Activated CD8-positive, alpha-beta memory T cell treated with anti-CD3 and anti-CD28 coated beads, Interleukin-2, amount 50 U/mL, for 24 hours (primary cell): ENCODE measurements around the gene PODXL2.

Experiments
- DNase-seq: peaks from one replicate; pipeline ENCODE4 v3.0.0-alpha.2; 2020; ENCODE audit errors: extremely low read depth

The PODXL2 gene, protein sequence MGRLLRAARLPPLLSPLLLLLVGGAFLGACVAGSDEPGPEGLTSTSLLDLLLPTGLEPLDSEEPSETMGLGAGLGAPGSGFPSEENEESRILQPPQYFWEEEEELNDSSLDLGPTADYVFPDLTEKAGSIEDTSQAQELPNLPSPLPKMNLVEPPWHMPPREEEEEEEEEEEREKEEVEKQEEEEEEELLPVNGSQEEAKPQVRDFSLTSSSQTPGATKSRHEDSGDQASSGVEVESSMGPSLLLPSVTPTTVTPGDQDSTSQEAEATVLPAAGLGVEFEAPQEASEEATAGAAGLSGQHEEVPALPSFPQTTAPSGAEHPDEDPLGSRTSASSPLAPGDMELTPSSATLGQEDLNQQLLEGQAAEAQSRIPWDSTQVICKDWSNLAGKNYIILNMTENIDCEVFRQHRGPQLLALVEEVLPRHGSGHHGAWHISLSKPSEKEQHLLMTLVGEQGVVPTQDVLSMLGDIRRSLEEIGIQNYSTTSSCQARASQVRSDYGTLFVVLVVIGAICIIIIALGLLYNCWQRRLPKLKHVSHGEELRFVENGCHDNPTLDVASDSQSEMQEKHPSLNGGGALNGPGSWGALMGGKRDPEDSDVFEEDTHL

DNA sequence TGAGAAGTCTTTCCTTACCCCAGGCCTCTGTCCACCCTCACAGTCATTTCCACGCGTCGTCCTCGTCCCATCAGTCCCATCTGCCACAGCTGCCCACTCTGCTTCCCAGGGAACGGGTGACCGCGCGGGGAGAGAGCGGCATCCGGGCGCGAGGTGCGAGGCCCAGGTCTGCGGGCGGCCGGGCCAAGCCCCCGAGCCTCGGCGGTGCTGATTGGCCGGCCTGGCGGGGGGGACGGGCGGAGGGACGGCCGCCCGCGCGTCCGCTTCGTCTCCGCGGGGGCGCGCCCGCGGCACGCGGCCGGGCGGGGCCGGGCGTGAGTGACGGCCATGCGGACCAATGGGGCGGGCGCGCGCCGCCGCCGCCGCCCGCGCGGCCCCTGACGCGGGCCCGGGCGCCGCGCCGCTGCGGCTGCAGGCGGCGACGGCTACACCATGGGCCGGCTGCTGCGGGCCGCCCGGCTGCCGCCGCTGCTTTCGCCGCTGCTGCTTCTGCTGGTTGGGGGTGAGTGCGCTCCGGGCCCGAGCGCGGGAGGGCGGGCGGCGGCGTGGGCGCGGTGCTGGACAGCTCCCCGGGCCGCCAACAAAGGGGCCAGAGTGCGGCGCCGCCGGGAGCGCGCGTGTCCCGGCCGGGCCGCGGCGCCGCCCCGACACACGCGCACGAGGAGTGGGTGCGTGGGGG, at the start of gene PODXL2:
Gene PODXL2, plus strand, starts transcription at position 398 of the 679 bp plus-strand sequence. Its CDS starts 35 bp downstream, at position 433.
- no peak for DNase-seq

DNA sequence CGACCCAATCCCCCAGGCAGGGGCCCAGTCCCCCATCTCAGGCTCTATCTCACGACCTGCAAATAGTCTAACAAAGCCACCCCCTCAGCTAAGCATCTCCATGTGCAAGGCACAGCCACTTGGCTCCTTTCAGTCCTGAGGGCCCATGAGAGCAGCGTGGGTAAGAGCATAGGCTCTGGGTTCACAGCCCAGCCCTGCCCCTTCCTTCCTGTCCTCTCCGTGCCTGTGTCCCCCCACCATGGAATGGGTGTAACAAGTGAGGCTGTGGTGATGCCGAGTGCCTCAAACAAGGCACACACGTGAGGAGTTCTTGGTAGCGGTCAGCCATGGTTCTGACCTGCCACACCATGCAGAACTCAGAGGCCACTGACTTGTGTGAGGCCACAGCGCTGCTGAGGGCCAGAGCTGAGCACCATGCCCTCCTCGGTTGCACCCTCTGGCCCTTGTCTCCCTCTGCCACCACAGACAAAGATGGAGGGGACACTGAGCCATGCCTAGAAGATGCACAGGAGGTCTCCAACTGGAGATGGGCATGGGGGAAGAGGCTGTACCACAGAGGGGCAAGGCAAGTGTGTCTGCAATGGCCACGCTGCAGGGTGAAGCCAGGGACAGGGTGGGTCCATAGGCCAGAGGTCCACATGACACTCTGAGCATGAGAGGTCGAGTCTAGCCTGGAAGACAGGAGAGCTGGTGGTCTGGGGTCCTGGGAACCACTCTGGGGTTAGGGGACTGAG, 48.5 kb upstream of the PODXL2 start:
- no peak for DNase-seq

DNA sequence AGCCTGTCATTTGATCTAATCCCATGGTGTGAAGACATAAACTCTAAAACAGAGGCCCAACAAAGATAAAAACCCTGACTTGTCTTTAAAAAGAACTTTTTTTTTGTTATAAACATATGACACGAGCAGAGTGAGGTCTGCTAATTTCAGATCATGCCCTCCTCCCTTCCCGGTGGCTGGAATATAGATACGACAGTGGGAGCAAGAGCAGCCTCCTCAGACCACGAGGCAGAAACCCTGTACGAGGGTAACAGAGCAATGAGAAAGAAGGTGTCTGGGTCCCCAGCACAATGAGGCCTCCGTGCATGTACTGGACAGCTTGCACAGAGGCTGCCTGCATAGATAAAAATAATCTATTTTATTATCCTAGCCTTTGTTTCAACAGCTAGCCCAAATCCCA, 44.3 kb upstream of the PODXL2 start:
- no peak for DNase-seq

DNA sequence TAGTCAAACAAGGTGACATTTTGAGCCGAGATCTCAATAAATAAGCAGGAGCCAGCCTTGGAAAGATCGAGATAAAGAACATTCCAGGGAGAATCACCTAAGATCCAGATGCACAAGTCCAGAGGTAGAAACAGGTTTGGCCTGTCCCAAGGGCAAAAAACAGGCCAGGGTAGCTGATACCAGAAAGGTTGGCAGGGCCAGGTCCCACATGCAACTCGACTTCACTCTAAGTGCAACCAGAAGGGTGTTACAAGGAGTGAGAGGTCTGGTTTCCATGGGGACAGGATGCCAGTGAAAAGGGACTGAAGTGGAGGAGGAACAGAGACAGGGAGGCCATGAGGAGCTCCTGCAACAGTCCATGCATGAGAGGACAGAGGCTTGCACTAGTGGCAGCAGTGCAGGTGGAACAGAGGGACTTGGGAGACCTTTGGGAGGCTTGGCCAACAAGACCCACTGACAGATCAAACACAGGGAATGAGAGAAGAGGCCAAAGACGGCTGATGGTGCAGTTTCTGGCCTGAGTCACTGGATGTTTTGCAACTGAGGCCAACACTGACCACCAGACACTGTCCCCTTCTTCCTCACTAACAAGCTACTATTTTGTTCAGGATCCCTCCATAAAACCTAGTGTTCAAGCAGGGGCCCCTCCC, 43.7 kb upstream of the PODXL2 start:
- no peak for DNase-seq

DNA sequence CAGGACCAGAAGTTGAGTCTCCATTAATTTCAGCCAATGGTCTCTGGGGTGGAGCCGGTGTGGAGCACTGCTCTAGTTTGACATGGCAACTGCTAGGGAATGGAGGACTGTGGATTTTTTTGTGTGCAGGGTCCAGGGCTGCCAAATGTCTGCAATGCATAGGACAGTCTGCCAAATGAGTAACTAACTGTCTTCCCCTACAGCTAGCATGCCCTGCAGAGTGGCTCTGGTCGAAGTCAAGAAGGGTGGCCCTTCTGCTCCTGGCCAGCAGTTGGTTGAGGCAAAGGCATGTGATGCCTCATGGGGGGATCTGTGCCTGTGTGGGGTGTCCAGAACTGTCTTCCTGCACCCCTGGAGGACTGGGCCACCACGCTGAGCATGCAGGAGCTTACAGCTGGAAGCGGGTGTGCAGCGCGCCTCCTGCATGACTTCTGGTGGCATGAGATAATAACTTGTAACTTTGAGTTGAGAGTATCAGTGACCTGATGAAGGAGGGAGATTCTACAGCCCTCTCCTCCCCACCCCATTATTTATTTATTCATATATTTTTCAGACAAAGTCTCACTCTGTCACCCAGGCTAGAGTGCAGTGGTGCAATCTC, 43.1 kb upstream of the PODXL2 start:
- DNase-seq = no peak

DNA sequence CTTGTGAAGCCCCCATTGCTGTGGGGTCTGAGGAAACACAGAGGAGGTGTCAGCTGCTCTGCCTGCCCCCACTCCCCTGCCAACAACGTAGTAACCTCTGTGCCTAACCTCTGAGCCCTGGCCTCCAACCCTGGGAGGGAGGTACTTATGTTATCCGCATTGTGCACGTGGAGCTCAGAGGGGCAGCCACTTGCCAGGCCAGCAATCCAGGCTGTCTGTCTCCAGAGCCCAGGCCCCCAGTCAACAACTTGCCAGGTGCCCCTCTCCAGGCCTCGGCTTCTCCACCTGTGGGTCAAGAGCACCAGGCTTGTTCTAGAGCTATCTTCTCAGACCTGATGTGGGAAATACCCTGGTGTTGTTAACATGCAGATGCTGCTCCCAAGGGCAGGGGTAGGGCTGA, 41.1 kb upstream of the PODXL2 start:
- no peak for DNase-seq

DNA sequence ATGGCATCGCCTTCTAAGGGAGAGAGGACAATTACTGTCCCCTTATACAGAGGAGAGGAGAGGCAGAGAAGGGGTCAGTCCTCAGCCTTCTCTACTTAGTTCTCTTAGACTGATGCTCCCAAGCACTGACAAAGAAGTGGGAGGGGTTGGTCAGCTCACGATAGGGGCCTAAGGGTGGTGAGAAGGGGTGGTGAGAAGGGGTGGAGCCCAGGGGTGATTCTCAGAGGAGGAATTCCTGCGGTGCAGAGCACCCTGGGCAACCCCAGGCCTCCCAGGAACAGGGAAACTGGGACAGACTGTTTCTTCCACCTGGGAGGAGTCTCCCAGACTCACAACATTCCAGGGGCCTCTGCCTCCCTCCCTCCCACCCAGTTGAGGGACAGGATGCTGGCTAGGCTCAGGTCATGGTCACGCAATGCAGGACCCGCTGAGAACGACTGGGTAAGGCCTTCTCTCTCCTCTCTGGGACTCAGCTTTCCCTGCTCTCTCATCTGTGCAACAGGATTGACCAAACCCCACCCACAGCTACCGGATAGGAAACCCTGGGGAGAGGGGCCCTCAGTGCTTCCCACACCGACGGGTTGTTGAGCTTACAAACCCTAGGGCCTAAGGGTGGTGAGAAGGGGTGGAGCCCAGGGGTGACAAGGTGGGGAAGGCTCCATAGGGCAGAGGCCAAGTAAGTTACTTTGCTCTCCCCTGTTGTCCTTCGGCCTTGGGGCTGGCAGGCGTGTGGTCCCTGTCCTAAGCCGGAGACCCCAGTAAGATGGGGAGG, 40.0 kb upstream of the PODXL2 start:
- DNase-seq = no peak

DNA sequence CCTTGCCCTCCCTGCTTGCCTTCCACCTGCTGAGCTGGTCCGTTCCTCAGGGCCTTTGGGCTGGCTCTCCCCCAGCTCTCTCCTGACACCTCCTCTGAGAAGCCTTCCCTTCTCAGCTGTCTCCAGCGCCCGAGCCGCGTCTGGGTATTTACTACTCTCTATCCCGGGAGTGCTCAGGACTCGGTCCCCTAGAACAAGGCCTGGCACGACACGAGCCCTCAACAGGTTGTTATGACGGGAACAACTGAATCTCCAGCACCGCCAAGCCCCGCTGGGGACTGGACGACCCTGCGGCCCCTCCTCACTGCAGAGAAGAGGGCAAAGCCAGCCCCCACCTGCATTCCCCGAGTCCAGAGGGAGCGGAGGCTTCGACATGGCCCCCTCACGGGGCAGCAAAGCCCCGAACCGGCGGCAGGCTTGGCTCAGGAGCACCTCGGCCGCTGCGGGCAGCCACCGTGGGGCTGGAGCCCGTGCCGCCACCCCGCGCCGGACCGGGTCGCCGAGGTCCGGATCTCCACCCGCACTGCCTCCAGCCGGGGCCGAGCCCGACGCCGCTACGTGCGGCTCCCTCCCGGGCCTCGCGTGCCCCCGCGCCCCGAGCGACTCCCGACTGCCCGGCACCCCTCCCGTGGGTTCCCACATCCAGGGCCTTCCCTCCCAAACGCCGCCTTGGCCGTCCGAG, 39.2 kb upstream of the PODXL2 start:
- DNase-seq = no peak

DNA sequence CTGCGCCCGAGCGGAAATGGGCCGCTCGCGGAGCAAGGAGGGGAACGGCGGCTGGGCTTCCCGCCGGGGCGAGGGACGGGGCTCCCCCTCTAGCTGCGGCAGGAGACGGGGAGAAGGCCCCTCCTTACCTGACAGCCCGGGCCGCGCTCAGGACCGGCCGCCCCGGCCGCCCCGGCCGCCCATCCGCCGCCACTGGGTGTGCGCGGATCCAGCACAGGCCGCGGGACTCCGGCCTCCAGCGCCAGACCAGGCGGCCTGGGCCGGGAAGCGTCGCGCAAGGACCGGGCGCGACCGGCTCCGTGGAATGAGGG, 38.7 kb upstream of the PODXL2 start:
- DNase-seq = no peak

DNA sequence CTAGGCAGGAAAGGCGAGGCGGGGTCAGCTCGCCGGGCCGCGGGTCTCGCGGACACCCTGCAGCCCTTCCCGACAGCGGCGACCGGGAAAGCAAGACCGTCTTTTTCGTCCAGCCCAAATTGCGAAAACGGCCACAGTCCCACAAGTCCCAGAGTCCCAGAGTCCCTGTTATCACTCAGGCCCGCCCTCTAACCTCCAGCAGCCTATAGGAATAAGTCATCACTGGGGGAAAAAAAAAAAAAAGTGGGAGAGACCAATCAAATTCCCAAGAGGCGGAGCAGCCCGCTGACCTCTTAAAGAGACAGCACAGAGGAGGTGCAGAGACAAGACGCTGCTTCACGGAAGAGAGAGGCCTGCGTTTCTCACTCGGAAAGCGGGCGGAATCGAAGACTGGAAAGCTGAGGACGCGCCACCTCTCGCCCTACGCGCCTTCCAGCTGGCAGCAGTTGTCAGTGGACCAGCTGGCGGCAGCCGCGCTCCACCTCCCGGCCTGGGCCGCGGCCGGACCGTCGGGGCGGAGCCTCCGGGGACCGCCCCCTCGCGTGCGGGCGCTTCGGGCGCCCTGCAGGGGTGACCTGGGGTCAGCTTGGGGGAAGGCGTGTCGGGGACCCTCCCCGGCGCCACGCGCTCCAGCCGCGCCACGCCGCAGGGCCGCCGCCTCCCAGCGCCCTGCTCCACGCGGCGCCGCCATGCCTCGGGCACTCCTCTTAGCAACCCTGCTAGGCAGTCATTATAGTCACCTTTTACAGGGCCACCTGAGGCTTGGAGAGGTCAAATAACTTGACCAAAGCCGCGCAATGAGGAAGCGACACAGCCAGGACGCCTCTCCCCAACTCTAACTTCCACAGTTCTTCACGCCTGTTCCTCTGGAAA, 38.2 kb upstream of the PODXL2 start, which contains the start of gene TPRA1:
Gene TPRA1, minus strand, starts transcription at position 141 of the 873 bp plus-strand sequence. CDS start 10,587 bp downstream, outside the sequence.
- DNase-seq = peak; percentile 64

DNA sequence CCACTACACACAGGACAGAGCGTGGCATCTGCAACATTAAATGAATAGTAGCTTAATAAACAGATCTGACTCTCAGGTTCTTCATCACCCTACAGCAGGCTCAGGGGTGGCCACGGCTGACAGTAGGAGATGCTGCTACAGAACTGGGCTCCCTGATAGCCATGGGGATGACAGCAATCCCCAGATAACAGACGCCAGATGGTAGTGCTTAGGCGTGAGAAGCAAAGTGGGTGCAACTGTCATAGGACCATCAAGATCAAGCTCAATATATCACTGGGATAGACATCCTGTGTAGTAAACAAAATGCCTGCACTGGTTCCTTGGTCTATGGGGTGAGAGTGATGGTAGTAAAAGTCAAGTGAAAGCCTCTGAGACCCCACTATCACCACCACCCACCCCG, 35.8 kb upstream of the PODXL2 start:
- no peak for DNase-seq

DNA sequence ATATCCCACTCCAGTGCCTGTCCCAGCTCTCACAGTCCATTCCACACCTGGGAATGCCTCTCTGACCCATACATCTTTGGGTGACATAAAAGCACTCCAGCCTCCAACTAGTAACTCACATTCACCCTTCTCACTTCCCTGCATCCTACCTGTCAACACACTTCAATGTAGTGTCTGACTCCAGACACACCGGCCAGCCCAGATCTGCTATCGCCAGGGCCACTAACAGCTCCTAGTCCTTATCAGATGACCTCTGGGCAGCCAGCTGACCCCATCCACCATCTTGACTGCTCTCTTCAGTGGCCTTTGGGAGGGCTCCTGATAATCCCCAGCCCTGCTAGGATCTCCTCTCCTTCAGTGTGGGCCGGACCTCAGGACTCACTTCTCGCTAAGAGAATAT, 33.7 kb upstream of the PODXL2 start:
- DNase-seq = no peak

DNA sequence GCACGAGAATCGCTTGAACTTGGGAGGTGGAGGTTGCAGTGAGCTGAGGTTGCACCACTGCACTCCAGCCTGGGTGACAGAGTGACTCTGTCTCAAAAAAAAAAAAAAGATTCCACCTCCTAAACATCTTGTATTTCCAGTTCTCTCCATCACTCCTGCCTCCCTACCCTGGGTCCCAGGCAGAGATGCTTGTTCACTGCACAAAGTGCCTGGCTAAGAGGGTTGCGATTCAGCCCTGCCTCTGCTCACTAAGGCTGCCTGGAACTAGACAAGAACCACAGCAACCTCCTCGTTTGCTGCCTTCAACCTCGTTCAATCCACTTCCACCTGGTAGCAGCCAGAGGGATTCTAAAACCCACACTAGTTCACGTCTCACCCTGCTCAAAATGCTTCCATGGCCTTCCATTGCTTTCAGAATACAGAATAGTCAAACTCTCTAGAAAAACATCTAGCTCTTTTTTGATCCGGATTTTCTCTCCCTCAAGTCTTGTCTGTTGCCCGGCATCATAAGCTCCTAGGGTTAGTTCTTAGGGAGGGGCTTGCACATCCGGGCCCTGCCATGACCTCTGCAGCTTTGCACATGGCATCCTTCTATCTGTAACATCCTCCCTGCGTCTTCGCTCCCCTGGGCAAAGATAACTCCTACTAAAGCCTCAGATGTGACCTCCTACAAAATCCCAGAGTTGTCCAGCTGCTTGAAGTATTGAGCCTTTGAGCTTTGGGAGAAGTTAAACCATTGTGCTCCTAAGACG, 31.8 kb upstream of the PODXL2 start:
- no peak for DNase-seq

DNA sequence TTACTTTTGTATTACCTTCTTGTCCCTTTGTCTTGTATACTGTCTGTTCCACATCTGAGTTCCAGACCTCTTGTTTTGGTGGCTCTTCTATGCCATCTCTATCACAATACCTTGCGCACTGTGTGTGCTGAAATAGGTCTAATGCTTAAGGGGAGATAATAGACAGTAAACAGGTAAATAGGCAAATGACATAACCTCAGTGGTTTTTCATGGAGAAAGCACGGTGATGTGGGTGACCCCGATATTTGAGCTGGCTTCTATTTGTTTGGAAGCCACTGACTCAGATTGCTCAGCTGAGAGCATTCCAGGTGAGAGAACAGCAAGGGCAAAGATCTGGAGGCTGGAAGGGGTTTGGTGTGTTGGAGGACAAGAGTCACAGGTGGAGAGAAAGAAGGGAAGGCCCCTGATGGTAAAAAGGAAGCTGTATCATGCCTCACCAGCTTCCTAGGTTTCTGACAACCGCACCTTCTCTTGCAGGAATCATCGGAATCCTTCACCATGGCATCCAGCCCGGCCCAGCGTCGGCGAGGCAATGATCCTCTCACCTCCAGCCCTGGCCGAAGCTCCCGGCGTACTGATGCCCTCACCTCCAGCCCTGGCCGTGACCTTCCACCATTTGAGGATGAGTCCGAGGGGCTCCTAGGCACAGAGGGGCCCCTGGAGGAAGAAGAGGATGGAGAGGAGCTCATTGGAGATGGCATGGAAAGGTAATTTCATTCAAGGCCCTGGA, 30.0 kb upstream of the PODXL2 start:
- DNase-seq = no peak

DNA sequence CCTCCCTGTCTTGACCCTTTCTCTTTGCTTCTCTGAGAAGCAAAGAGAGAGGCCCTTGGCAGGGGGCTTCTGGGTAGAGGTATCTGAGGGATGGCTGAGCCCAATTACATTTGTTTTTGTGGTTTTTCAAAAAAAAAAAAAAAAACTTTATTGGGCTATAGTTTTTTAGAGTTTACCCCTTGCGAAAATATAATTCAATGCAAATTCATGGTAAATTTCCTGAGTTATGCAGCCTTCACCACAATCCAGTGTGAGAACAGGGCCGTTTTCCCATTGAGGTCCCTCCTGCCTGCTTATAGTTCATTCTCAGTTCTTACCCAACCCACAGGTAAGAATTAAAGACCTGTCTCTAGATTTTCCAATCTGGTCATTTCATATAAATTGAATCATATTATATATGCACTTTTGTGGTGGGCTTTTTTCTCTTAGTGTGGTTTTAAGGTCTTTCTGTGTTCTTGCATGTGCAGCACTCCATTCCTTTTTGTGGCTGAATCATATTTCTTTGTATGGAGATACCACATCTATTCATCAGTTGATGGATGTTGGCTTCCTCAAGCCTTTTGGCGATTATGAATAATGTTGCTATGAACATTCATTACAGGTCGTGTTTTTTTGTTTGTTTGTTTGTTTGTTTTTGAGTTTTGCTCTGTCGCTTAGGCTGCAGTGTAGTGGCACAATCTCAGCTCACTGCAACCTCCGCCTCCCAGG, 28.1 kb upstream of the PODXL2 start:
- DNase-seq = no peak

DNA sequence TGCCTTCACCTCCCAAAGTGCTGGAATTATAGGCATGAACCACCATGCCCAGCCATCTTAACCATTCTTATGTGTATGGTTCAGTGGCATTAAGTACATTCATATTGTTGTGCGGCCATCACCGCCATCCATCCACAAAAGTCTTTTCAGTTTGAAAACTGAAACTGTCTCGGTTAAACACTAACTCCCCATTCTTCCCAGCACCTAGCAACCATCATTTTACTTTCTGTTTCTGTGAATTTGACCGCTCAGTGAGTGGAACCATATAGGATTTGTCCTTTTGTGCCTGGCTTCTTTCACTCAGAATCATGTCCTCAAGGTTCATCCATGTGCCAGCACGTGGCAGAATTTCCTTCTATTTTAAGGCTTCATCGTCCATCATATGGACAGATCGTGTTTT, 24.9 kb upstream of the PODXL2 start:
- no peak for DNase-seq
